ENCODE results near the gene DMPK. TPM values are rescaled to one million over a fixed set of nuclear protein-coding genes. Genes with fewer than 3 reads are reported as not detected.

DMPK gene
- total and polyA plus RNA-seq, 2 experiments from 2014 or later = 9.8 to 24.0 TPM

- TF ChIP-seq ZNF462 (CRISPR knock-in tag; IDR thresholded peaks at IDR 0.05) = no peak
- no peak for TF ChIP-seq CREB1 (CRISPR knock-in tag; IDR thresholded peaks at IDR 0.05; ENCODE audit: low read depth)
- TF ChIP-seq, protein P1, sequence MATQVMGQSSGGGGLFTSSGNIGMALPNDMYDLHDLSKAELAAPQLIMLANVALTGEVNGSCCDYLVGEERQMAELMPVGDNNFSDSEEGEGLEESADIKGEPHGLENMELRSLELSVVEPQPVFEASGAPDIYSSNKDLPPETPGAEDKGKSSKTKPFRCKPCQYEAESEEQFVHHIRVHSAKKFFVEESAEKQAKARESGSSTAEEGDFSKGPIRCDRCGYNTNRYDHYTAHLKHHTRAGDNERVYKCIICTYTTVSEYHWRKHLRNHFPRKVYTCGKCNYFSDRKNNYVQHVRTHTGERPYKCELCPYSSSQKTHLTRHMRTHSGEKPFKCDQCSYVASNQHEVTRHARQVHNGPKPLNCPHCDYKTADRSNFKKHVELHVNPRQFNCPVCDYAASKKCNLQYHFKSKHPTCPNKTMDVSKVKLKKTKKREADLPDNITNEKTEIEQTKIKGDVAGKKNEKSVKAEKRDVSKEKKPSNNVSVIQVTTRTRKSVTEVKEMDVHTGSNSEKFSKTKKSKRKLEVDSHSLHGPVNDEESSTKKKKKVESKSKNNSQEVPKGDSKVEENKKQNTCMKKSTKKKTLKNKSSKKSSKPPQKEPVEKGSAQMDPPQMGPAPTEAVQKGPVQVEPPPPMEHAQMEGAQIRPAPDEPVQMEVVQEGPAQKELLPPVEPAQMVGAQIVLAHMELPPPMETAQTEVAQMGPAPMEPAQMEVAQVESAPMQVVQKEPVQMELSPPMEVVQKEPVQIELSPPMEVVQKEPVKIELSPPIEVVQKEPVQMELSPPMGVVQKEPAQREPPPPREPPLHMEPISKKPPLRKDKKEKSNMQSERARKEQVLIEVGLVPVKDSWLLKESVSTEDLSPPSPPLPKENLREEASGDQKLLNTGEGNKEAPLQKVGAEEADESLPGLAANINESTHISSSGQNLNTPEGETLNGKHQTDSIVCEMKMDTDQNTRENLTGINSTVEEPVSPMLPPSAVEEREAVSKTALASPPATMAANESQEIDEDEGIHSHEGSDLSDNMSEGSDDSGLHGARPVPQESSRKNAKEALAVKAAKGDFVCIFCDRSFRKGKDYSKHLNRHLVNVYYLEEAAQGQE (IDR thresholded peaks at IDR 0.05; ENCODE audit: unreplicated experiment) = no peak
- TF ChIP-seq POLR2AphosphoS5 (IDR thresholded peaks at IDR 0.05; ENCODE audit: low read depth) = no peak; the same call in 1 of the 2 replicates
These were observed 43.9 kb upstream of the DMPK start (continued) for GRCh38 chr19:45825917-45826893.

Measured in GM23338 (cell line).